ENCODE measurements around the gene VAT1L. TPM values are rescaled to one million over a fixed set of nuclear protein-coding genes. Genes with fewer than 3 reads are reported as not detected.

The VAT1L gene
- total and polyA plus RNA-seq, 2 donors (not counting 1 experiment from before 2014, with no cell fraction given) = not detected

GRCh38 chr16:77775911-77776909 is 12.2 kb upstream of the VAT1L start:
- 100% methylated on average over 1 of the region's 6 CpGs for WGBS (ENCODE audit: insufficient coverage)
- DNase-seq (no peak), ATAC-seq (ENCODE audit: low read depth) (no peak)
- Histone ChIP-seq H3K9ac (ENCODE audit: low read length) (no peak overlapping the region), H3K27ac (ENCODE audit: low read length in 2 of 2) (no peak overlapping the region), H2AFZ (ENCODE audit: insufficient read depth, low read depth, low read length, poor library complexity, severe bottlenecking) (no peak overlapping the region), H3K4me3 (ENCODE audit: control extremely low read depth in 1 of 5, extremely low read depth in 1 of 5, insufficient read depth in 1 of 5, low read depth in 2 of 5, low read length in 4 of 5) (no peak overlapping the region), H3K79me2 (ENCODE audit: control insufficient read depth, insufficient read depth, low read length) (no peaks in the 10 kb centered on the region), H4K20me1 (ENCODE audit: control insufficient read depth, insufficient read depth, low read length, poor library complexity, severe bottlenecking) (no peaks in the 10 kb centered on the region), H3K36me3 (replicated peaks in 1 of 2; ENCODE audit: control extremely low read depth in 1 of 2, control insufficient read depth in 1 of 2, extremely low read depth in 1 of 2, insufficient read depth in 2 of 2, low read length in 1 of 2) (no peaks in the 10 kb centered on the region), H3K9me3 (ENCODE audit: control extremely low read depth in 1 of 3, control insufficient read depth in 2 of 3, insufficient read depth in 1 of 3, low read length in 2 of 3) (peaks cover 0 to 2% (median 0%) of the 10 kb centered on the region in 3 donors), H3K4me1 (ENCODE audit: control insufficient read depth in 2 of 2, insufficient read depth in 2 of 2, low read length in 2 of 2) (no peaks in the 10 kb centered on the region), H3K4me2 (replicated peaks; ENCODE audit: low read depth, low read length, poor library complexity, severe bottlenecking) (no peak overlapping the region), H3K27me3 (replicated peaks in 1 of 4; ENCODE audit: control extremely low read depth in 1 of 4, control insufficient read depth in 3 of 4, insufficient read depth in 4 of 4, low read length in 3 of 4) (no peaks in the 10 kb centered on the region)
- ChIA-PET POLR2A (no interaction called here), CTCF (no interaction called here)
- intact Hi-C loops (cut with micrococcal nuclease) = no loop called here
- Mint-ChIP-seq H3K27ac (no peak overlapping the region), H3K4me1 (no peaks in the 10 kb centered on the region), H3K27me3 (peaks cover 9% of the 10 kb centered on the region), H3K9me3 (ENCODE audit: insufficient read depth) (no peaks in the 10 kb centered on the region), H3K4me3 (no peak overlapping the region)
- no peak for TF ChIP-seq CTCF (IDR thresholded peaks at IDR 0.05)
- no peak for TF ChIP-seq EZH2 (IDR thresholded peaks at IDR 0.05; ENCODE audit: borderline replicate concordance, insufficient read depth, low read depth, low read length, poor library complexity, severe bottlenecking)

GRCh38 chr16:77777745-77778144 is 10.6 kb upstream of the VAT1L start:
- H3K27ac Mint-ChIP-seq = no peak overlapping the region
- Histone ChIP-seq H3K27ac (ENCODE audit: low read length in 2 of 2) (no peak overlapping the region), H3K9ac (ENCODE audit: low read length) (no peak overlapping the region), H3K79me2 (ENCODE audit: control insufficient read depth, insufficient read depth, low read length) (no peaks in the 10 kb centered on the region), H3K9me3 (ENCODE audit: control extremely low read depth in 1 of 3, control insufficient read depth in 2 of 3, insufficient read depth in 1 of 3, low read length in 2 of 3) (peaks cover 0 to 2% (median 0%) of the 10 kb centered on the region in 3 donors), H2AFZ (ENCODE audit: insufficient read depth, low read depth, low read length, poor library complexity, severe bottlenecking) (no peak overlapping the region), H3K27me3 (replicated peaks in 1 of 4; ENCODE audit: control extremely low read depth in 1 of 4, control insufficient read depth in 3 of 4, insufficient read depth in 4 of 4, low read length in 3 of 4) (no peaks in the 10 kb centered on the region), H3K36me3 (replicated peaks in 1 of 2; ENCODE audit: control extremely low read depth in 1 of 2, control insufficient read depth in 1 of 2, extremely low read depth in 1 of 2, insufficient read depth in 2 of 2, low read length in 1 of 2) (no peaks in the 10 kb centered on the region), H3K4me1 (ENCODE audit: control insufficient read depth in 2 of 2, insufficient read depth in 2 of 2, low read length in 2 of 2) (no peaks in the 10 kb centered on the region), H3K4me3 (ENCODE audit: control extremely low read depth in 1 of 5, extremely low read depth in 1 of 5, insufficient read depth in 1 of 5, low read depth in 2 of 5, low read length in 4 of 5) (no peak overlapping the region), H4K20me1 (ENCODE audit: control insufficient read depth, insufficient read depth, low read length, poor library complexity, severe bottlenecking) (no peaks in the 10 kb centered on the region), H3K4me2 (replicated peaks; ENCODE audit: low read depth, low read length, poor library complexity, severe bottlenecking) (no peak overlapping the region)
- DNase-seq (no peak), ATAC-seq (ENCODE audit: low read depth) (no peak)
- CTCF ChIA-PET = no interaction called here
- no peak for TF ChIP-seq CTCF (IDR thresholded peaks at IDR 0.05)
- no peak for TF ChIP-seq EZH2 (IDR thresholded peaks at IDR 0.05; ENCODE audit: borderline replicate concordance, insufficient read depth, low read depth, low read length, poor library complexity, severe bottlenecking)
- no peak overlapping the region for H3K4me3 Mint-ChIP-seq
- POLR2A ChIA-PET = interaction anchor here (0.6 kb wide), 1 partner anchor 42 kb away, joined by 4 read pairs; no protein-coding TSS in a partner anchor
- H3K27me3 Mint-ChIP-seq = peaks cover 9% of the 10 kb centered on the region
- H3K9me3 Mint-ChIP-seq (ENCODE audit: insufficient read depth) = no peaks in the 10 kb centered on the region
- intact Hi-C loops (cut with micrococcal nuclease) = no loop called here
- 91% methylated on average over 2 of the region's 4 CpGs for WGBS (ENCODE audit: insufficient coverage)
- H3K4me1 Mint-ChIP-seq = no peaks in the 10 kb centered on the region

Measured in B cell (primary cell).